ENCODE results near the gene ELOVL6.

- TF ChIP-seq POLR2A (IDR thresholded peaks at IDR 0.05) (no peak), CTCF (IDR thresholded peaks at IDR 0.05) (no peak)
These were observed 69.9 kb downstream of the ELOVL6 start for GRCh38 chr4:110128472-110128919.
